Activated naive CD4-positive, alpha-beta T cell treated with anti-CD3 and anti-CD28 coated beads, Interleukin-2, amount 50 U/mL, for 16 hours (primary cell): ENCODE measurements around the gene RAB7A.
"Not testable (repeated sequence)": the region's sequence is repeated elsewhere in the genome, so short reads cannot be mapped to it uniquely, and the experiment has no call there.

ENCODE experiments used
- DNase-seq: peaks from one replicate; pipeline ENCODE4 v3.0.0-alpha.2; 2020

Gene RAB7A

GRCh38 chr3:128760881-128761280 lies 34.9 kb downstream of the RAB7A start:
- no peak for DNase-seq

DNA sequence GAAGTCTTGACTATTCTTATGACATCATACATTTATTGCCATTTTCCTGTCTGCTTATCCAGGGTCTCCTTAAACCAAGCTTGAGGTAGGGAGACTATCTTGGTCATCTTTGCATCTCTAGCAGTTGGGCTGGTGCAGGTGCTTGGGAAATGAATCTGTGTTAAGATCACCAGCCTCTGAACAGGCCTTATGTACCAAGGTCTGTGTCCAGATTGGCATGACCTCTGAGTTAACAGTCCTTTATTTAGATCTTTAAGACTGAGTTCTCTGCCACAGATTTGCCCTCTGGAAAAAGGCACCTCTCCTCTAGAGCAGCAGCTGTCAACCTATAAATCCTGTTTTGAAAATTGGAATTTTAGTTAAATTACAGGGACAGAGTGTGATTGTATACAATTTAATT lies 35.4 kb downstream of the RAB7A start:
- no peak for DNase-seq

DNA sequence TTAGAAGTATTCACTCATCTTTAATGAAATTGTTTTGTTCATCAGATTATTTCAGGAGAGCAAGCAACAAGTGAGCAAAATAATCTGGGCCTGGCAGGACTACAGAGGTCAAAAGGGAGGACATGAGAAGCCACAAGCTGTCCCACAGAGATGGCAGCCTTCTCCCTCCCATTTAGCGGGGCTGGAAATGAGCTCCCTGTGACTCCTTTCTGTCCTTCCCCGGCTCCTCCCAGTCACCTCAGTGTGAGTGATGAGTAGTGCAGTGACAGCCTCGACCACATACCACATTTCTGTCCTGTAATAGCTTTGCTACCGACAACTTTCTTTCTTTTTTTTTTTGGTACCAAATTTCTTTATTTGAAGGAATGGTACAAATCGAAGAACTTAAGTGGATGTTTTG lies 38.0 kb downstream of the RAB7A start:
- no peak for DNase-seq

DNA sequence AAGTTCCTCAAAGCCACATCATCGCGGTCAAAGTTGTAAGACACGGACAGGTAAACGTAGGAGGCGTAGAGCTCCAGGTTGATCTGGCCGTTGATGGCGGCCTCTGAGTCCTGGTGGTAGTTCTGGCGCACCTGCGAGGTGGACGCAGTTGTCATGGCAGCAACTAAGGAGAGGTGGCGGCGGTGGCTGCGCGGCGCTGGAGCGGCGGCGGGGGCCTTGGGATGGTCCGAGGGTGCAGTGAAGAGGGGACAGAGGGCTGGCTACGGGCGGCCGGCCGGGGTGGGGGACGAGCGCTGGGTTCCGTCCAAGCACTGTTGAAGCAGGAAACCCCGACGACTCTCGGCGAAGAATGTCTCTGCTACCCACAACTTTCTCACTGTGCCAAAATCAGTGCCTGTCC lies 38.9 kb downstream of the RAB7A start:
- no peak for DNase-seq

GRCh38 chr3:128767094-128767750 lies 41.2 kb downstream of the RAB7A start:
- DNase-seq = no peak

DNA sequence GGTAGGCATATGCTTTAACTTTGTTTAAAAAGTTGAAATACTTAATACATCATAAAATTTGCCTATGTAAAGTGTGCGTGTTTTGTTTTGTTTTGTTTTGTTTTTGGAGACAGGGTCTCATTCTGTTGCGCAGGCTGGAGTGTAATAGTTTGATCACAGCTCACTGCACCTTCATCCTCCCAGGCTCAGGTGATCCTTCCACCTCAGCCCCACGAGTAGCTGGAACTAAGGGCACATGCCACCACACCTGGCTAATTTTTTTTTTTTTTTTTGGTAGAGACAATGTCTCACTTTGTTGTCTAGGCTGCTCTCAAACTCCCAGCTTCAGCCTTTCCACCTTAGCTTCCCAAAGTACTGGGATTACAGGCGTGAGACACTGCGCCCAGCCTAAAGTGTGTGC lies 42.5 kb downstream of the RAB7A start:
- DNase-seq = no peak

- no peak for DNase-seq
These were observed 44.4 kb downstream of the RAB7A start for GRCh38 chr3:128770387-128770786.

GRCh38 chr3:128773189-128773588 lies 47.2 kb downstream of the RAB7A start:
- not testable (repeated sequence) for DNase-seq

DNA sequence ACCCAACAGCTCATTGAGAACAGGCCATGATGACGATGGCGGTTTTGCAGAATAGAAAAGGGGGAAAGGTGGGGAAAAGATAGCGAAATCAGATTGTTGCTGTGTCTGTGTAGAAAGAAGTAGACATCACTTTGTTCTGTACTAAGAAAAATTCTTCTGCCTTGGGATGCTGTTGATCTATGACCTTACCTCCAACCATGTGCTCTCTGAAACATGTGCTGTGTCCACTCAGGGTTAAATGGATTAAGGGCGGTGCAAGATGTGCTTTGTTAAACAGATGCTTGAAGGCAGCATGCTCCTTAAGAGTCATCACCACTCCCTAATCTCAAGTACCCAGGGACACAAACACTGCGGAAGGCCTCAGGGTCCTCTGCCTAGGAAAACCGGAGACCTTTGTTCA lies 47.6 kb downstream of the RAB7A start:
- DNase-seq = not testable (repeated sequence)

- no peak for DNase-seq
These were observed 49.3 kb downstream of the RAB7A start for GRCh38 chr3:128775241-128775640.

- no peak for DNase-seq
These were observed 50.0 kb downstream of the RAB7A start for GRCh38 chr3:128775906-128776542.

DNA sequence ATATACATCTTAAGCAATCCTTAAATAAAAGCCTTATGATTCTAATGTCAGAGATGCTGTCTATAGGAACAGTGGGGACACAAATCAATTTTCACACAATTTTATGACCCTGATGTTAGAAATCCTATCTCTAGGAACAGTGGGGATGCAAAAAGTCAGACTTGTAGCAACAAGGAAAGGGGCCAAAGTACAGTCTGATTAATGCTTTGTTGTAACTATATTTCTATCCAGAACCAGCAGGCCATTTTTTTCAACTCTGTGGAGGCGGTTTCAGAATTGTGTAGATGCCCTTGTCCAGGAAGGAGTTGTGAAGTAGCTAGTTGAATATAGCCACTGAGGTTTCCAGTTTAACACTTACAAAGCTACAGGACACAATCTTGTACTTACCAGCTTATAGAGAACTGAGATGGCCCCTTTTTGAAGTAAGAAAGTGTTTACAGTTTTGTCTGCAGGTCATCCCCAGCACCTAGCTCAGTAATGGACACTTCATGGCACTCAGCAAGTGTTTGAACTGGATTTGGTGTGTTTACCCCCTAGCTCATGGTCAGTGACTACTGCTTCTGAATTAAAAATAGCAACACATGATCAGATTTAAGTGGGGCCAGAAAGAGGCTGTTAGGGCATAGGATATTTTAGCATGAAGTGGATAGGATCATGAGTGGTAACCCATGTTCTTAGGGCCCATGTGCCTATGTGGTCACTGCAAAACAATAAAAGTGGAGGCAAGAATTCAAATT lies 54.3 kb downstream of the RAB7A start:
- DNase-seq = no peak

GRCh38 chr3:128781164-128781563 lies 55.2 kb downstream of the RAB7A start:
- no peak for DNase-seq

DNA sequence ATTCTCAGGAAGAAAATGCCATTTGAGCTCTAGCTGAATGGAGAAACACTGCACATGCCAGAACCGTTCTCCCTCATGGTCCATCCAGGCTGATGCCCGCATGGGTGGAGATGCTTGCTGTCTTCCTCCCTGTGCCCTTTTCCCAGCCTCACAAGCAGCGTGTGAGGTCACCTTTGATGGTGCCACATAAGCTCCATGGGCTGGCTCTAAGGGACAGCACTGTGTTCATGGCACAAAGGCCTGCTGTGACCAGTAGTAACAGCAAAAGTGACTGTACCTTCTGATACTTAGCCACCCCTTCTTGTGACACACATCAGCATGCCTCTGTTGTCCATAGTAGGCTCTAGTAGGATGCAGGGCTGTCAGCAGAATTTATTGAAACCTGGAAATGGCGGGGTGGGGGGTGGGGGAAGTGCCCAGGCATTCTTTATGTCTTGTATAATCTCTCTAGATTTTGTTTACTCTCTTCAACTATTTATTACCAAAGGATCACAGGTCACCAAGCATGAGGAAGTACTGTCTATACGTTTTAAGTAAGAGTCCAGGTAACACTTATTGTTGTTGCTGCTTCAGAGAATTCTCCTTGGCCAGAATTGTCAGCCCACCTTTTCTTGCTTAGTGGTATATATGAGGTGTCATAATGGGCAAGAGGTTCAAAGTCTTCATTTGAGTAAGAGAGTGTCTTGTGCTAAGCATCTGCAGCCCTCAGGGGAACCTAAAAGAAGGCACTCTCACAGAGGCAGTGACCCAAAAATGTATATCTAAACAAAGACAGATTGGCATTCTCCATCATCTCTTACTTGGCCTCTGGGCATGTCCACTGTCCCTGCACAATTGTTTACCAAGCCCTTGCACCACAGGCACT lies 56.5 kb downstream of the RAB7A start:
- DNase-seq = no peak

DNA sequence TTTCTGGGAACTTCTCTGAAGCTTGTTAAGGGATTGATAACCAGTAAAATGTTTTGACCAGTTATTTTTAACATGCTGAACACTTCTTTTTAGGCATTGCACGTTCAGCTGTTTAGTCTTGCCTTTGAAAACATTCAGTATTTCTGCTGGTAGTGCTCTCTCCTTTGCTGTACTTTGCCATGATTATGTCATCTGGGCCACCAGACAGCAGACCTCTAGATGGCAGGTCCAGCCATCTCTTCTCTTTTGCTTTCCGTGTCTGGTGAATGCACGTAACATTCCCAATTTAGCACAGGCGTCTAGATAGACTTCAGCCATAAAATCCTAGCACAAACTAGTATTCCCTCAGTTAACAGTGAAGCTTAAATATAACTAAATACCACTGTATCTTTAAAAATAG lies 57.8 kb downstream of the RAB7A start:
- no peak for DNase-seq

DNA sequence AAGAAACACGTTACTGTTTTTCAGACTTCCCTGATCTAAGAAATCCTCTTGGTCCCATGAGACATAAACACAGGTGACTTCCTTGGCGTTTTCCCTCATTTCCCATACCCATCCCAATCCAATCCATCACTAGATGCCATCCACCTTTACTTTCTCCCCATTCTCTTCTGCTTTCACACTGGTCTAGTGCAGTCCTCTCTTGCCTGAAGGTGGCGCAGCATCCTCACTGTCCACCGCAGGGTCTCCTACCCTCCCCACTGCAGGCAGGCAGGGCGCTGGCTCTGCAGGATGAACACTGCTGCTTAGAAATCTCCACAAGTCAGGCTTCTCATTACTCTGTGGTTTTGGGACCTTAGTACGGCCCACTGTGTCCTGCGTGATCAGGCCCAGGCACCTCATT lies 58.2 kb downstream of the RAB7A start:
- peak; percentile 73 for DNase-seq

DNA sequence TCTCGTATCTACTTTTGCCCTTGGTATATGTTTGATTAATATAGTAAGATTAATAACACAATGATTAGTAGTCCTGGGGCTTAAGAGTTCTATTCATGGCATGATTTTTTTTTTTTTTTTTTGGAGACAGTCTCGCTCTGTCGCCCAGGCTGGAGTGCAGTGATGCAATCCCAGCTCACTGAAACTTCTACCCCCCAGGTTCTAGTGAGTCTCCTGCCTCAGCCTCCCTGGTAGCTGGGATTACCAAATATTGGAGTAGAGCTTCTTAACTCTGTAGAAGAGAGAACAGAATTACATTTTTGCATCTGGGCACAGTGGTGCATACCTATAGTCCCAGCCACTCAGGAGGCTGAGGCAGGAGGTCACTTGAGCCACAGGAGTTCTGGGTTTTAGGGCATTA lies 58.9 kb downstream of the RAB7A start:
- no peak for DNase-seq

GRCh38 chr3:128786434-128787020 lies 60.5 kb downstream of the RAB7A start:
- no peak for DNase-seq

DNA sequence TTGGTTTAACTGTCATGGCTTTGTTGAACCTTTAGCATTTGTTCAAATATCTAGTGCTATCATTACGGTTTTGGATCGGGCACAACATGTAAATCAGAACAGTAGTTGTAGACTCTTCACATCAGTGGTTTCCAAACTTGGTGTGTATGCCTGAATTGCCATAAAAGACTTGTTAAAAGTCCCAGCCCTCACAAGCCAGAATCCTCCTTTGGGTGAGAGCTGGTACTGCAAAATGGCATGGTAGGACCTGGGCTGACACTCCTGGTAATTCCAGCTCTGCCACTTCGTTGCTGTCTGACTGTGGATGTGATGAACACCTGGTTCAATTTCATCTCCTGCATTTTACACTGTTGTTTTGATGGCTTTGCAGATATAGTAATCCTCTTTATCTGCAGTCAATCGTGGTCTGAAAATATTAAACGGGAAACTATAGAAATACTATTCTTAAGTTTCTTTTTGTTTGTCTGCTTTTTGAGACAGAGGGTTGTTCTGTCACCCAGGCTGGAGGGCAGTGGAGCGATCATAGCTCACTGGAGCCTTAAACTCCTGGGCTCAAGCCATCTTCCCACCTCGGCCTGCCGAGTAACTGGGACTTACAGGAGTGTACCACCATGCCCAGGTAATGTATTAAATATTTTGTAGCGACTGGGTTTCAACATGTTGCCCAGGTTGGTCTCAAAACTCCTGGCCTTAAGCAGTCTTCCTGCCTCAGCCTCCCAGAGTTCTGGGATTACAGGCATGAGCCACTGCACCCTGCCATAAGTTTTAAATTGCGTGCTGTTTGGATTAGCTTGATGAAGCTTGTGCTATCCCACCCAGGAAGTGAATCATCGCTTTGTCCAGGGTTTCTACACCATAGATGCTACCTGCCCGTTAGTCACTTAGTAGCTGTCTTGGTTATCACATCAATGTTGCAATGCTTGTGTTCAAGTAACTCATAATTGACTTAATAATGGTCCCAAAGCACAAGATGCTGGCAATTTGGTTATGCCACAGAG lies 61.6 kb downstream of the RAB7A start:
- peak; percentile 36 for DNase-seq

DNA sequence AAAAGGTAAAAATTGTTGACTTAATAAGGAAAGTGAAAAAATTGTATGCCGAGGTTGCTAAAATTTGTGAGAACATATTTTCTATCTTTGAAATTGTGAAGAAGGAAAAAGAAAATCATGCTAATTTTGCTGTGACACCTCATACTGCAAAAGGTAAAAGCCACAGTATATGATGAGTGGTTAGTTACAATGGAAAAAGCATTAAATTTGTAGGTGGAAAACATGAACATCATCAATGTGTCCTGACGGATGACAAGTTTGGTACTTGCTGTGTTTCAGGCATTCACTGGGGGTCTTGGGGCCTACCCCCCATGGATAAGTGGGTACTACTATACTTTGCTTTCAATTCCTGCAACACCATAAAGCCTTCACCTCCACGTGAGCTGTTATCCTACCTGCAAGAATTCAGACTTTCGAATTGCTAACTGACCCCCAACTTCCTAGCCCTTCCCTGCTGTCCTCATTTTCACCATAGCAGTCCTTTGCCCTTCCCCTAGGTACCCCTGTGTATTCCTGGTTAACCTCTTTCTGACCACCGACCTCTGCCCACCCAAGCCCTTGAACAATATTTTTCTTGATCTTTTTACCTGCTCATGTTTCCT lies 62.4 kb downstream of the RAB7A start:
- peak; percentile 31 for DNase-seq
